Activated CD8-positive, alpha-beta memory T cell treated with anti-CD3 and anti-CD28 coated beads, Interleukin-2, amount 50 U/mL, for 1 hour (primary cell): ENCODE data around the gene MAPK1IP1L.
"Not testable (repeated sequence)": the region's sequence is repeated elsewhere in the genome, so short reads cannot be mapped to it uniquely, and the experiment has no call there.

ENCODE experiments used
- DNase-seq: peaks from one replicate; pipeline ENCODE4 v3.0.0-alpha.2; 2020; ENCODE audit errors: extremely low read depth

Gene MAPK1IP1L

GRCh38 chr14:55051423-55052268 lies at the start of gene MAPK1IP1L:
Gene MAPK1IP1L (plus strand): TSS chr14:55051647. CDS start chr14:55061684, 10,037 bp downstream.
- peak; percentile 63 for DNase-seq

- DNase-seq, result no peak
Measured at GRCh38 chr14:55005071-55005470, 46.4 kb upstream of the MAPK1IP1L start.

GRCh38 chr14:55015006-55015405 lies 36.4 kb upstream of the MAPK1IP1L start:
- no peak for DNase-seq

GRCh38 chr14:55019968-55020554 lies 31.4 kb upstream of the MAPK1IP1L start:
- no peak for DNase-seq

- DNase-seq, result not testable (repeated sequence)
Measured at GRCh38 chr14:55024365-55024764, 27.1 kb upstream of the MAPK1IP1L start.

- no peak for DNase-seq
Measured at GRCh38 chr14:55025948-55026347, 25.5 kb upstream of the MAPK1IP1L start.

GRCh38 chr14:55026441-55026792 lies 25.0 kb upstream of the MAPK1IP1L start:
- no peak for DNase-seq

GRCh38 chr14:55026793-55027561 lies 24.5 kb upstream of the MAPK1IP1L start, which contains the start of the genes SOCS4 and WDHD1:
Gene SOCS4 (plus strand): TSS chr14:55027236. CDS start chr14:55043042, 15,806 bp downstream.
Gene WDHD1 (minus strand): TSS chr14:55027099. CDS start chr14:55026787, 312 bp downstream.
- DNase-seq, result peak; percentile 76

GRCh38 chr14:55028066-55028465 lies 23.4 kb upstream of the MAPK1IP1L start:
- no peak for DNase-seq

- no peak for DNase-seq
Measured at GRCh38 chr14:55028476-55028875, 23.0 kb upstream of the MAPK1IP1L start.

- DNase-seq, result no peak
Measured at GRCh38 chr14:55031190-55031589, 20.3 kb upstream of the MAPK1IP1L start.

- DNase-seq, result not testable (repeated sequence)
Measured at GRCh38 chr14:55037995-55038394, 13.5 kb upstream of the MAPK1IP1L start.

GRCh38 chr14:55038708-55039107 lies 12.7 kb upstream of the MAPK1IP1L start:
- no peak for DNase-seq

GRCh38 chr14:55043528-55043927 lies 7.9 kb upstream of the MAPK1IP1L start:
- no peak for DNase-seq

GRCh38 chr14:55045087-55045486 lies 6.4 kb upstream of the MAPK1IP1L start:
- no peak for DNase-seq

GRCh38 chr14:55047301-55048053 lies 4.0 kb upstream of the MAPK1IP1L start:
- no peak for DNase-seq

GRCh38 chr14:55048900-55049436 lies 2.5 kb upstream of the MAPK1IP1L start:
- no peak for DNase-seq

- DNase-seq, result no peak
Measured at GRCh38 chr14:55051165-55051422, 353 bp upstream of the MAPK1IP1L start.

- no peak for DNase-seq
Measured at GRCh38 chr14:55052269-55052930, 953 bp downstream of the MAPK1IP1L start.

GRCh38 chr14:55053018-55053417 lies 1.6 kb downstream of the MAPK1IP1L start:
- DNase-seq, result no peak

- DNase-seq, result no peak
Measured at GRCh38 chr14:55053500-55053899, 2.1 kb downstream of the MAPK1IP1L start.
